COLO668 (cell line): ENCODE data around the gene TBPL1.
"Not testable (repeated sequence)": the region's sequence is repeated elsewhere in the genome, so short reads cannot be mapped to it uniquely, and the experiment has no call there.

Experiments
- DNase-seq: peaks from one replicate; lab custom pipeline; 2025; ENCODE audit not compliant: unreplicated experiment; lab: John Stamatoyannopoulos, UW

The TBPL1 gene

DNA sequence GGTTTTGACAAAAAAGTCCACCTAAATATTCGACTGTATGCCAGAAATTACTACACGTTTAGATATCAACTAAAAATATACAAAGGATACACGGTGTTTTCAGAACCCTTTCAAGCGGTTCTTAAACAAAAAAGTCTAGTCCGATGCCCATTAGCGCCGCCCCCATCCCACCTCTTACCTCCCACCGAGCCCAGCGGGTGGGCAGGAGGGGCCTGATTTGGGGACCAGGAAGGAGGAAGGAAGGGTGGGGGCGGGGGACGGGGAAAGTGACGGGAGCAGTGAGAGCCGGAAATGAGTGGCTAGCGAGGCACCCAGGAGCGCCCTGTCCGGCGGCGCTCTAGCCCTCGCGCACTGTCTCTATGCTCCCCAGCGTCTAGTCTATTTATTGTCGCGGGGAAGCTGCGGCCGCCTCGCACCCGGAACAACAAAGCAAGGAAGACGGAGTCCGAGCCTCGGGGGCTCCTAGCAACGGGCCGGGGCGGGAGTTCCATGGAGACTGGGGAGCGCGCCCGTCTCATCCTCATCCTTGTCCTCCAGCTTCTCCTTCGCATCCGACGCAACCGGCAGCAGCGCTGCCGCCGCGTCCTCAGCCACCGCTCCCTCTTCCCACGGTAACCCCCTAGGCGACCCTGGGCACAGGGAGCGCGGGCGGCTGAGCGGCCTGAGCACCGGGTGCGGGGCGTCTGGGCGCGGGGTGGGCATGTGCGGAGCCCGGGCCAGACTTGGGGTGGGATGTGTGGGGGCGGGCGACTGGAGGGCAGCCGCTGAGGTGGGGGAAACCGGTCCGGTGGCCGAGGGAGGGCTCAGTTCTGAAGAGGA lies at the start of gene TBPL1:
Gene TBPL1 (plus strand): TSS at position 410 of the 819 bp plus-strand sequence. CDS start 26,902 bp downstream, outside the sequence.
- peak; percentile 94 for DNase-seq

DNA sequence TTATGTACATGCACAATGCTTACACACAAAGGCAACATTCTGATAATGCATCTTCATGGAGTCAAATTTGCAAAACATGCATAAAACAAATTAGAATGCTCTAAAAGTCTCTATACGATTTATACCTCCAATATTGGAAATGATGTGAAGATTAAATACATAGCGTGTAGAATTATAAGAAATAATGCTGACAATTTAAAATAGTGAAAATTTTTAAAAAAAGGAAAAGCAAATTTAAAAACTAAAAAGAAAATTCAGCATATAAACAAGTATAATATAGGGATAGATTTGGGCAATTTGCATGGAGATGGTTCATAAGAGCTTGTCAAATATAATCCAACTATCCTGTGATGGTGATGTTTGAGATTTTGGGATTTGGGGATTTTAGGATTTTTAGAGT lies 49.2 kb upstream of the TBPL1 start:
- no peak for DNase-seq

- no peak for DNase-seq
Measured at GRCh38 chr6:133906050-133906449, 47.0 kb upstream of the TBPL1 start.

GRCh38 chr6:133916650-133917151 lies 36.3 kb upstream of the TBPL1 start:
- peak; percentile 81 for DNase-seq

- no peak for DNase-seq
Measured at GRCh38 chr6:133917781-133918180, 35.2 kb upstream of the TBPL1 start.

GRCh38 chr6:133918208-133918930 lies 34.7 kb upstream of the TBPL1 start:
- DNase-seq, result no peak

- DNase-seq, result no peak
Measured at GRCh38 chr6:133919362-133919761, 33.7 kb upstream of the TBPL1 start.

DNA sequence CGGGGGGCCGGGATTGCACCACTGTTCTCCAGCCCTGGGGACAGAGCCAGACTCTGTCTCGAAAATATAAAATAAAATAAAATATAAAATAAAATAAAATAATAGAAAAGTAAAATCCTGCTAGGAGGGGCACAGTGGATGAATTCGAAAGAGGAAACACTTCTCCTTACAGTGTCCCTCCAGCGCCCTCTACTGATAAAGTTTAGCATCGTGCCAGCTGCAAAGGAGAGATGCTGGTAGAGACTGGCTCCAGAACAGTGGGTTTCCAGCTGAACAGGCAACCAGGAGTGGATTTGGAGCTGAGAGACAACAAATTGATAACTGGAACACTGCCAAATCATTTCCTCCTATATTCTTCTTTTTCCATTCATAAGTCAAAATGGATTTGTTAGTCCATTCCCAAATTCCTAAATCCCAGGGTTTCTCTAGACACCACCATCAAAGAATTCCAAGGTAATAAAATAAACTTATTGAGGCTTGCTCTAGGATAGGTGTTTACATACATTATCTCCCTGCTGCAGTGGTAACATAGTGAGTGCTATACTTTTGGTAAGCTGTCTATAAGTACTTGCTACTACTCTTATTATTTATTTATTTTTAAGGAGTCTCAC lies 31.7 kb upstream of the TBPL1 start:
- peak; percentile 69 for DNase-seq

DNA sequence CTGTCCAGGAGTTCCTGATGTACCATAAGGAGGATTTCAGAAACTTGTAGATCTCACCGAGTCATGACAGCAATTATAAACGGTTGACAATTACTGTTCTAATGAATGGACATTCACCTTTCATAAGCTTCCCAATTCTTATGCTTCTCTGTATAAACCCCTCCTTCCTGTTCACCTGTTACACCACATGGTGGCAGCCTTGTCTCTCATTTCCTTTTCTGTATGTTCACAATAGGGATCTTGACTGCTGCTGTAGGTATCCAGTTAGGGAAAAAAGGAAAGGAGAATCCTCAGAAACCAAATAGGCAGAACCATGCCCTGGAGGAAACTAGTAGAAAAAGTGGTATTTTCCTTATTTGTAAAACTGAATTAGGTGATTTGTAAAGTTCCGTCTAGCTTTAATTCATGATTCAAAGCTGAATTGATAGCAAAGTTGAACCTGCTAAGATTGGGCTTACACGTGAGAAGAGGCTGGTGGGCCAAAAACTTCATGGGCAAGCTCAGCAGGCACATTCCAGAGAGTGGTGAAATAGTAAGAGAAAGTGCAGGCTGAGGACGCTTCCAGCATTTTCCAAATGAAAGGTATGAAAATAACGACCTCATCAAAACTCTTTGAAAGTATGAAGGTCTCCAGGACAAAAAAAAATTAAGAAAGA lies 29.0 kb upstream of the TBPL1 start:
- DNase-seq, result peak; percentile 41

GRCh38 chr6:133931221-133931620 lies 21.8 kb upstream of the TBPL1 start:
- not testable (repeated sequence) for DNase-seq

GRCh38 chr6:133936352-133936751 lies 16.7 kb upstream of the TBPL1 start:
- not testable (repeated sequence) for DNase-seq

- DNase-seq, result no peak
Measured at GRCh38 chr6:133937909-133938308, 15.1 kb upstream of the TBPL1 start.

GRCh38 chr6:133938533-133938932 lies 14.5 kb upstream of the TBPL1 start:
- no peak for DNase-seq

GRCh38 chr6:133939778-133940667 lies 13.0 kb upstream of the TBPL1 start:
- no peak for DNase-seq

DNA sequence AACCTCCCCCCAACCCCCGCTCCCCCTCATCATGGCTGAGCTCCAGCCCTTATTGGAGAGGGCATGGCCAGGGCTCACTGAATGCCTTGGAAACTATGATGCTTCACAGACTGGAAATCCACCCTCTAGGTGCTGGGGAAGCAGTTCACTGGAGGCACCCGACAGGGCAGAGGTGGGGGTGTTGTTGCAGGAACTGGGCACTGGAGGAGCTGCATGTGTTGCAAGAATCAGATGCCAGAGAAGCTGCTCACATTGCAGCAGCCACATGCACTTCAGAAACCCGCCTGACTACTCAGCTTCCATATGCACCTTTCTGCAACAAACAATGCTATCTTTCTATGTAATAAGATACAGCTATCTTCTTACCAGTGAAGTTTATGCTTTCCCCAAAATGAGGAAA lies 7.9 kb upstream of the TBPL1 start:
- DNase-seq, result no peak

DNA sequence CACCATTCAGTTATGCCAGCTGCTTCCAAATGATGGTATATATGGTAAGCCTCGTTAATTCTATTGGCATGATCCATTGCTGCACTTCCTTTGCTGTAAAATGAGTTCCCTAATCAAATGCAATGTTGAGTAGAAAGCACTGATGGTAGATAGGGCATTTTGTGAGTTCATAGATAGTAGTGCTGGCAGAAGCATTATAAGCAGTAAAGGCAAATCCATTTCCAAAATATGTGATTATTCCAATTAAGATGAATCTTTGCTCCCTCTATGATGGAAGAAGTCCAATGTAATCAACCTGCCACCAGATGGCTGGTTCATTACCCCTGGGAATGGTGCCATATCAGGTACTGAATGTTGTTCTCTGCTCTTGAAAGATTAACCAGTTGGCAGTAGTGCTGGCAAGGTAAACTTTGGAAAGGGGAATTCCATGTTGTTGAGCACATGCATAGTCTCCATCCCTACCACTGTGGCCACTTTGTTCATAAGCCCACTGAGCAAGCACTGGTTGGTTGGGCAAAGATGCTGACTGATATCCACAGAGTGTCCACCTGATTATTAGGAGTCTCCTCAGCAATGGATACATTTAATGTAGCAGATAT lies 5.6 kb upstream of the TBPL1 start:
- DNase-seq, result no peak

GRCh38 chr6:133948472-133948871 lies 4.6 kb upstream of the TBPL1 start:
- no peak for DNase-seq

- no peak for DNase-seq
Measured at GRCh38 chr6:133951227-133951626, 1.8 kb upstream of the TBPL1 start.

DNA sequence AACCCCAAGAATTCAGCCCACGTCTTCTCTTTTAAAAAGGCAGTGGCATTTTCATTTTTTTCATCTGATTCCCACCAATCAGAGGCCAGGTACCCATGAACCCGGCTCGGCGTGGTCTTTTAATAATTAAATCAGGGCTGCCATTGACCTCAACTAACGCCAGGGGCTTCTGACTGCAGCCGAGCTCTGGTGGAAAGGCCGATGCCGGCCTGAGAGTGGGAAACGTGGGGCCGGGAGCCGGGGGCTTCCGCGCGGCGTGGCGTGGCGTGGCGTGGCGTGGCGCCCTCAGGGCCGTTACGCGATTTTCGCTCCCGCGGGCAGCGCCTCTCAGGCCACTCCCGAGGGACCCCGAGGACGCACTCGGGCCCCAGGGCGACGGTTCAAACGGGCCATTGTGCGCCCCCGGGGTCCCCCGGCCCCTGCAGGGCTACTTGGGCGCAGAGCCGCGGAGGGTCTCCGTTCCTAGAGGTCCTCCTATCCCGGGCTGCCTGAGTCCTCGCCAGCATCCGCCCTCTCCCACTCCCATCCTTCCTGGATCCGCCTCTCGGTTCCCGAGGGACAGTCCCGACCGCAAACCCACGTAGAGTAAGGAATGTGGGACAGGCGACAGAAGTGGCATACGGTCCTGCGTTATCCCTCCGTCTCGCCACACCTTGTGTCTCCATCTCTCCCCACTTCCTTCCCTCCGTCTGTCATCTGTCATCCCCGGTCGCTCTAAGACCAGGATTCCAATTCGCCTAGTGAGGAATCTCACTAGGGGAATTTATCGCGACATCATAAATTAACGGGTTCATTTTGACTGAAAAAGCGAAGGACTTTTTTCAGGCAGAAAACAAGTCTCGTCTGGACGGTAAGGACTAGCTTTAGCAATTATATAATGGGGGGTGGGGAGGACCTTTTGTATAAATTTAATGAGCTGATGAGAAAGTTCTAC lies 876 bp upstream of the TBPL1 start:
- peak; percentile 48 for DNase-seq
